Endothelial cell of umbilical vein (primary cell): ENCODE results near the gene CEP83. TPM values are rescaled to one million over a fixed set of nuclear protein-coding genes. Genes with fewer than 3 reads are reported as not detected.
A peak's percentile ranks its signal among the peaks of the same experiment; 100 is the strongest.

ENCODE experiments used
- BruUV-seq: library from RNA; stranded (reverse); fragments of 400-500 nt; replicated peaks from 2 replicates; lab custom pipeline; 2021; lab: Mats Ljungman, UMichigan
- CTCF ChIA-PET: fragments of 300-600, 350-600 bp; sonication (Branson Sonifier 250); formaldehyde crosslinking; loops from one replicate; lab custom pipeline; 2021; ENCODE audit warnings: antibody characterized with exemption, inconsistent platforms; lab: Charles Lee
- POLR2A ChIA-PET: fragments of 300-600, 350-600 bp; sonication (Branson Sonifier 250); formaldehyde crosslinking; loops from one replicate; lab custom pipeline; 2021; ENCODE audit warnings: antibody characterized with exemption, inconsistent platforms; lab: Charles Lee
- DNase-seq: peaks from one replicate; pipeline ENCODE4 v3.0.0-alpha.2; 2011; ENCODE audit warnings: low read depth, low spot score
- FAIRE-seq: peaks from 2 replicates; lab custom pipeline; 2011; peaks lifted over from hg19 to GRCh38; lab: Jason Lieb, UNC
- H2AFZ ChIP-seq: 2 replicates; pipeline ENCODE4 v1.6.0; 2012; ENCODE audit warnings: low read depth, low read length, control low read depth, inconsistent platforms
- H3K27ac ChIP-seq: 2 replicates; pipeline ENCODE4 v1.5.1; 2011; ENCODE audit warnings: low read depth, mild to moderate bottlenecking, control low read depth, low read length, moderate library complexity; ENCODE audit not compliant: insufficient read depth
- H3K27me3 ChIP-seq, 2 experiments: 2 replicates each; pipeline versions ENCODE4 v1.6.0 to v1.6.1; 2011; ENCODE audit warnings: low read length in 2 of 2, mixed read lengths in 1 of 2; ENCODE audit not compliant: control insufficient read depth in 2 of 2, insufficient read depth in 2 of 2
- H3K36me3 ChIP-seq, 2 experiments: 2 replicates in 1 of 2; 3 replicates in 1 of 2; pipeline ENCODE4 v1.5.1; 2011; ENCODE audit warnings: low read length in 2 of 2, mild to moderate bottlenecking in 1 of 2, moderate library complexity in 1 of 2; ENCODE audit not compliant: control insufficient read depth in 2 of 2, insufficient read depth in 2 of 2; ENCODE audit errors: extremely low read depth in 1 of 2
- H3K4me1 ChIP-seq: 3 replicates; pipeline ENCODE4 v1.5.1; 2011; ENCODE audit warnings: mild to moderate bottlenecking, low read length; ENCODE audit not compliant: control insufficient read depth, insufficient read depth; ENCODE audit errors: extremely low read depth
- H3K4me2 ChIP-seq: 2 replicates; pipeline ENCODE4 v1.6.1; 2011; ENCODE audit warnings: low read length, control low read depth, mixed read lengths; ENCODE audit not compliant: insufficient read depth
- H3K4me3 ChIP-seq, 3 experiments: fragments of 200-600 bp in 1 of 3; sonication (generic), shearing (Covaris generic) in 1 of 3; replicated peaks in 1 of 3; 2 replicates each; pipeline ENCODE4 v1.5.1; 2011 to 2016; ENCODE audit warnings: control low read depth in 3 of 3, low read length in 3 of 3, mild to moderate bottlenecking in 2 of 3, inconsistent platforms in 1 of 3, low read depth in 1 of 3, moderate library complexity in 1 of 3; ENCODE audit not compliant: insufficient read depth in 1 of 3
- H3K79me2 ChIP-seq: 2 replicates; pipeline ENCODE4 v1.6.0; 2012; ENCODE audit warnings: low read length, inconsistent platforms; ENCODE audit not compliant: control insufficient read depth, insufficient read depth
- H3K9ac ChIP-seq: replicated peaks from 2 replicates; pipeline ENCODE3; 2011; ENCODE audit warnings: low read length, control low read depth; ENCODE audit not compliant: insufficient read depth; ENCODE audit errors: extremely low read depth
- H3K9me1 ChIP-seq: replicated peaks from 3 replicates; pipeline ENCODE4 v1.6.0; 2011; ENCODE audit warnings: mild to moderate bottlenecking, low read length; ENCODE audit not compliant: control insufficient read depth, insufficient read depth; ENCODE audit errors: extremely low read depth
- H3K9me3 ChIP-seq: replicated peaks from 2 replicates; pipeline ENCODE4 v1.5.1; 2012; ENCODE audit warnings: low read length, inconsistent platforms; ENCODE audit not compliant: control insufficient read depth, insufficient read depth
- H4K20me1 ChIP-seq: replicated peaks from 2 replicates; pipeline ENCODE3; 2011; ENCODE audit warnings: mild to moderate bottlenecking, low read length; ENCODE audit not compliant: control insufficient read depth, insufficient read depth; ENCODE audit errors: extremely low read depth
- CTCF ChIP-seq, 2 donors: IDR thresholded peaks; 1 replicate in 1 of 2; 2 replicates in 1 of 2; pipeline ENCODE4 v1.5.1; 2011; ENCODE audit warnings: low read length in 2 of 2, mild to moderate bottlenecking in 2 of 2, moderate library complexity in 2 of 2, control low read depth in 1 of 2, inconsistent platforms in 1 of 2, low read depth in 1 of 2; ENCODE audit not compliant: insufficient read depth in 1 of 2; ENCODE audit errors: extremely low read depth in 1 of 2
- EZH2 ChIP-seq: IDR thresholded peaks from 2 replicates; pipeline ENCODE4 v1.6.1; 2012; ENCODE audit warnings: borderline replicate concordance, low read depth, mild to moderate bottlenecking, moderate library complexity, low read length, inconsistent platforms; ENCODE audit not compliant: severe bottlenecking
- FOS ChIP-seq: IDR thresholded peaks from 2 replicates; pipeline ENCODE4 v1.6.1; 2011; ENCODE audit warnings: mild to moderate bottlenecking, low read length, moderate library complexity, borderline replicate concordance; ENCODE audit not compliant: insufficient read depth
- GATA2 ChIP-seq: IDR thresholded peaks from 2 replicates; pipeline ENCODE4 v1.7.0; 2011; ENCODE audit warnings: low read depth, mild to moderate bottlenecking, moderate library complexity, mixed read lengths, low read length; ENCODE audit not compliant: insufficient read length, insufficient read depth
- JUN ChIP-seq: IDR thresholded peaks from 2 replicates; pipeline ENCODE4 v1.6.1; 2011; ENCODE audit warnings: borderline replicate concordance, low read depth; ENCODE audit not compliant: insufficient read length, insufficient read depth
- MYC ChIP-seq: IDR thresholded peaks from one replicate; pipeline ENCODE4 v1.6.1; 2011; ENCODE audit warnings: mild to moderate bottlenecking, low read depth, low read length
- POLR2A ChIP-seq: IDR thresholded peaks from 2 replicates; pipeline ENCODE4 v1.6.1; 2012; ENCODE audit warnings: low read depth, mild to moderate bottlenecking, control low read depth, low read length
- POLR2AphosphoS5 ChIP-seq: IDR thresholded peaks from 2 replicates; pipeline ENCODE4 v1.6.1; 2012; ENCODE audit warnings: low read depth, mild to moderate bottlenecking, control low read depth, low read length, moderate library complexity; ENCODE audit not compliant: insufficient read depth
- dilution Hi-C: fragments of 300-500 bp; cut with MboI; formaldehyde crosslinking; loops from one replicate; pipeline ENCODE4 v1.15.0; 2019; ENCODE audit warnings: low sequenced_read_pairs; ENCODE audit not compliant: extremely low pct_ligation_motif_present
- intact Hi-C: fragments of 100-400 bp; cut with micrococcal nuclease; formaldehyde crosslinking; loops from one replicate; pipeline ENCODE4 v1.10.0; 2022
- polyA plus RNA-seq, 4 experiments: library from polyadenylated mRNA; depleted of rRNA in 3 of 4; stranded (reverse) in 3 of 4; unstranded in 1 of 4; fragments of >200 nt; gene quantifications; 2 replicates each; pipeline versions ENCODE4 v1.2.1 to v1.2.3, GENCODE V29; 2011 to 2012; ENCODE audit warnings: missing spikeins in 1 of 4
- total RNA-seq: library from RNA; stranded (reverse); gene quantifications from 2 replicates; pipeline ENCODE4 v1.2.3, GENCODE V29; 2021

The CEP83 gene
- total and polyA plus RNA-seq, 2 donors (not counting 3 experiments of a cell fraction or from before 2014, with no cell fraction given) = 2.9 to 15.3 TPM

- intact Hi-C loops = no loop called here
- no peak overlapping the region for H3K9ac ChIP-seq
- H4K20me1 ChIP-seq = no peaks in the 10 kb centered on the region
- H3K4me3 ChIP-seq = peak overlapping the region in 1 of 3 experiments; percentile 29
- FAIRE-seq (peak; percentile 46), DNase-seq (peak; percentile 23)
- POLR2A ChIA-PET = no interaction called here
- H3K4me2 ChIP-seq = peak overlapping the region; percentile 16
- no TSS peak for BruUV-seq
- H3K9me3 ChIP-seq = no peaks in the 10 kb centered on the region
- H3K79me2 ChIP-seq = no peaks in the 10 kb centered on the region
- peak overlapping the region; percentile 35 for H2AFZ ChIP-seq
- TF ChIP-seq JUN (no peak), POLR2AphosphoS5 (no peak)
- no peak overlapping the region for H3K27ac ChIP-seq
- H3K36me3 ChIP-seq = no peaks in the 10 kb centered on the region
- no peaks in the 10 kb centered on the region for H3K4me1 ChIP-seq
- no peaks in the 10 kb centered on the region for H3K9me1 ChIP-seq
- CTCF ChIA-PET = no interaction called here
- dilution Hi-C loops = no loop called here
- H3K27me3 ChIP-seq = peaks cover 5 to 9% of the 10 kb centered on the region in 2 experiments
These were observed 197.2 kb downstream of the CEP83 start for GRCh38 chr12:94262228-94263010.

GRCh38 chr12:94261786-94262185, 197.9 kb downstream of the CEP83 start:
- dilution Hi-C loops = no loop called here
- intact Hi-C loops = no loop called here
- no peaks in the 10 kb centered on the region for H3K4me1 ChIP-seq
- H3K27ac ChIP-seq = no peak overlapping the region
- DNase-seq (no peak), FAIRE-seq (no peak)
- no peaks in the 10 kb centered on the region for H4K20me1 ChIP-seq
- BruUV-seq = no TSS peak
- H2AFZ ChIP-seq = no peak overlapping the region
- H3K9me3 ChIP-seq = no peaks in the 10 kb centered on the region
- TF ChIP-seq POLR2A (no peak), POLR2AphosphoS5 (no peak), FOS (no peak), EZH2 (no peak), MYC (no peak), GATA2 (no peak), CTCF (IDR thresholded peaks at IDR 0.05; ENCODE audit: extremely low read depth in 1 of 2, insufficient read depth in 1 of 2, low read depth in 1 of 2, low read length in 2 of 2) (no peak)
- no peaks in the 10 kb centered on the region for H3K9me1 ChIP-seq
- ChIA-PET CTCF (no interaction called here), POLR2A (no interaction called here)
- H3K4me2 ChIP-seq = no peak overlapping the region
- H3K9ac ChIP-seq = no peak overlapping the region
- no peak overlapping the region for H3K4me3 ChIP-seq
- no peaks in the 10 kb centered on the region for H3K36me3 ChIP-seq
- no peaks in the 10 kb centered on the region for H3K79me2 ChIP-seq
- H3K27me3 ChIP-seq = peaks cover 3 to 9% of the 10 kb centered on the region in 2 experiments
